Measurements from ENCODE around the gene DPYD.

The DPYD gene

DNA sequence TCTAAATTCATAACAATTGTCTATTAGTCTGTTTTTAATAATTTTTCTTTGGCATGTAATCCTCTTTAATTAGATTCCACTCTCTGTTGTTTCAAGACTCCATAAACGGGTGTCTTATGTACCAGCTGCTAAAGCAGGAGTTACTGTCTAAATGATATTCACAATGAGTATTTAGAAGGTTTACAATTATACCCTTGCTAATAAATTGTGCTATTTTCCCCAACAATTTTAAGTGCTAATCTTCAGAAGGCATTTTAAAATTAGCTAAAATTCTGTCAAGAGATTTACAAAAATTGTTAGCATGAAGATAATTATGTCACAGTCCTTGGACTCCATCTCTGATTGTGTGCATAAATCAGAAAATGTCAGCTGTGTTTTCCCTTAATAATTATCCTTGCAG is 83.7 kb downstream of the DPYD start:
- no peak for DNase-seq

DNA sequence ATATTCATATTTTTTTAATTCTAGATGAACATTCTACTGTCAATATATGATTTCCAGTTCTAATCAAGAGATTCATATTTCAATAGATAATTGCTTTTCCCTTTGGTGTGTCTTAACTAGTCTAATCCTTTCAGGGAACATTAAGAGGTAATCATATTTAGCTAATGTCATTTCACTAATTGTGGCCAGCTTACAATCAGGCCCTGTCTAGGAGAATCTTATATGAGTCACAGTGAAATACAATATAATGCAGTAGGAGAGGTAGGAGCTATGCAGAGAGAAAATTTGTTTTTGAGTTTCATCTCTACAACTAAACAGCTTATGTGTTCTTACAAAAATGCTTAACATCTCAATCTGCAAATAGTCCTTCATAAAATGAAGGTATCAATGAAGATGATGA is 85.9 kb downstream of the DPYD start:
- DNase-seq, result no peak

DNA sequence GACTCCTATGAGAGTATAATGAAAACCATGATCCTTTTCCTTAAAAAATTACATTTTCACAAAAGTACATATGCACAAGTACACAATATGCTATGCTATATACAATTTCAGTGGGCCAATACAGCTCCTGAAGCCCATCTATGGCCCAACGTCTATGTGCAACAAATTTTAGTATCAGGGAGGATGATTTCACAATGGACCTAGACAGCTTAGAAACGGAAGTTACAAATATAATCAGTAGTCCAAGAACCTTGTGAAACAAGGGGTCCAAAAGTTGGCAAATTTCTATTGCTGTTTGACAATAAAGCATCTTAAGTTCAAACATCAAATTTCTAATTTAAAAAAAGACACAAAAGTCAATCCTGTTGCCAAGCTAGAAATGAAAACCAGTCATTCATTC is 87.0 kb downstream of the DPYD start:
- no peak for DNase-seq

DNA sequence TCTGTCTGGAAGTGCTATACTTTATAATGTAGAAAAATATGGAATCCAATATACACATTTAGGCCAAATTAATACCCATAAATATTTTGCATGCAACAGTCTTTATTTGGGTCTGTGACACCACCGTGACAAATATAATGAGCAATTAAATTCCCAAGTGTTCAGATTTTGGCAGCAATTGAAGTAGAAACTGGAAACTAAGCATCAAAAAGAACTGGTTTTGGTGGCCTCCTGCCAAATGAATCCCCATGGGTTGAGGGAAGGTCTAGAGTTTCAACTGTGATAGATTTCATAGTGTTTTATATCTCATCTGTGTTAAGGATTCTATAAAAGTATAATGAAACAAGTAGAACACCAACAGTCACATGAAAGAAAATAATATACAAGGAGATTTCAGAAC is 88.4 kb downstream of the DPYD start:
- no peak for DNase-seq

DNA sequence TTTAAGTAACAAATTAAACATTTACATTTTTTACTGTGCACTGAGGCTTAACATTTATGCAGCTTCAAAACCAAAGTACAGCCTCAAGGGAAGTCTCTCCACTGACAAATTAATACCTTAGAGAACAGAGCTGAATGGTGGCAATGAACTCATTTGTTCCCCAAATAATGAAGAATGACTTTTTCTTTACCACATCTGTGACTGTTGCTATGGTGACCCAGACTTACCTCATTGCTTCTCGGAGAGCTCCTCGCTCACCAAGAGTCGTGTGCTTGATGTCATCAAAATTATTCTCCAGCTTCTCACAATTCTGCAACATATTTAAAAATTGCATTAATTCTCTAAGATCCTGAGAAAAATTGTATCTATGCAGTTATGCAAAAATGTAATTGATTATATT is 92.9 kb downstream of the DPYD start:
- DNase-seq, result no peak

DNA sequence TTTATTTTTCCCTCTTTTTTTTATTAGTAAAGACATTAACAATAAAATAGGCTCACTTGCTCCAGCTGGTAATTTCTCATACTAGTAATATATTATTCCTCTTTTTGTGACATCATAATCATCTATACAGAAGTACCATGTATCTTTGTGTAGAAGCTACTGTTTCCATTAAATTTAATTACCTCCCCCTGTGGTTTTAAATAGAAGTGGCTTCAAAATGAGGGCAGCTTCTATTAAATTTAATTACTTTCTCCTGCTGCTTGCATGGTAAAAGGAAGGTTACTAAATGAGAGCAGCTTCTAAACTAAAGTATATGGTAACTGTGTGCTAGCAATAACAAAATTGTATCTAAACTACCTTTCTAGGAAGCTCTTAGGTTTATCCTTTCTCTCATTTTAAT is 94.0 kb downstream of the DPYD start:
- DNase-seq, result no peak

DNA sequence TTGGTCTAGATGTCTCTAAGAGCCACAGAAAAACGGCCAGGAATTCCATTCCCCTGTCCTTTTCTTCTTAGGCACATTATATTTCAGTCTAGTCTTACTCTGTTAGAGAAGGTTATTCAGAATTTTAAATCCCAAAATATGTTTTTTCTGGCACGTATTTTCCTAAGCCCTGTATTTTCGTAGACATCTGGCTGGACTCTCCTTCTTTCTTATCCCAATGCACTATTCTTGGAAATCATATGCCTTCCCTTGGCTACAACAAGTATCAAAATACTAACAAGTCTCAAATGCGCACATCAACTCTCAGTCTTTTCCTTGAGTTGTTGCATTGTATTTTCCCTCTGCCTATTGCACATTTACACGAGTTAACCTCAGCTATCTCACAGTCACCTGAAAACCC is 96.2 kb downstream of the DPYD start:
- no peak for DNase-seq

DNA sequence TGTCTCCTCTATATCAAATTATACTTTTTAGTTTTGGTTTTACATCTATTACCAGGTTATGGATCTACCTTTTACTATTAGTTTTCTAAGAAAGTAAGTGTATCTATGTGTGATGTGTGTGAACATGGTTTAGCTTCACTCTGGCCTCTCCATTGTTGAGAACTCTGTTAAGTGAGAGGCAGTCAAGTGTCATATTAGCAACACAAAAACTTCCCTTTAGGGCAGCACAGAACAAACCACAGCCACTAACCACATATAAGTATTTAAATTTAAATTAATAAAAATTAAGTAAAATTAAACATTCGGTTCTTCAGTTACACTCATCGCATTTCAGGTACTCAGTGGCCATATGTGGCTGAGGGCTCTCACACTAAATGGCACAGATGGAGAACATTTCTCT is 96.6 kb downstream of the DPYD start:
- DNase-seq, result no peak

DNA sequence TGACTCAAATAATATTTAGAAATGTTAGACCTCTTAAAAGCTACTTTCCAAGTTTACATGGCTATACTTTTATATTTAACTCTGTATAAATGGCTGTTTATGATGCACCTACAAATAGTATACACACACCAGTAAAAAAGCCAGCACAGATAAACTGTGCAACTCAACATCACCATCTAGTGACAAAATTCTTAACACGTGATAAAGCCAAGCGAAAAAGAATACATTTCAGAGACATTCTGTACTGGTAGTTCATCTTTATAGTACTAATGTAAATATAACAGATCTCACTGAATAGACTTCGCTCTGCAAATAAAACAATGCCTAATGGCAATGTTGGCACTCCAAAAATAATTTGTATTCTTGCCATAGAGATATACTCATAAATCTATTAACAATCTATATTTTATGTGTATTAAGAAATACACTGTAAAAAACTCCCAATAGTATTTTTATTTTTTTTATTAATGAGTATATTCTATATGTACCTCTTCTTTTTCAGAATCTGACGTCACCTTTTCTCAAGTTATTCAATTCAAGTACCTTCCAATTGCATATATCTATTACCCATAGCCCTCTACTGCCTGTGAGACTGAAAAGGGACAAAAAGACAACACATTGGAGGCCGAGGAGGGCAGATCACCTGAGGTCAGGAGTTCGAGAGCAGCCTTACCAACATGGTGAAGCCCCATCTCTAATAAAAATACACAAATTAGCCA is 100.2 kb downstream of the DPYD start:
- no peak for DNase-seq

DNA sequence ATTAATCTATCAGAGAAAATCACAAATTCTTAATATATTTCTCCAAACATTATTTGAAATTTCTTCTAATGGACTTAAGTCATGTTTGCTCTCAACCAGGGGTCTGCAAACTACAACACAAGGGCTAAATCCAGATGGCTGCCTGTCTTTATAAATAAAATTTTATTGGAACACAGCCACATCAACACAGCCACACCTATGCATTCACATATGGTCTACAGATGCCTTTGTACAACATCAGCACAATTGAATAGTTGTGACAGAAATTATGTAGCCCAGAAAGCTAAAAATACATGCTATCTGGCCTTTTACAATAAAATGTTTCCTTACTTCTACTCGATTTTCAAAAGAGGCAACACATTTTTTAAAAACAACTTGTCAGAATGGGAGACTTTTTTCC is 103.9 kb downstream of the DPYD start:
- no peak for DNase-seq

DNA sequence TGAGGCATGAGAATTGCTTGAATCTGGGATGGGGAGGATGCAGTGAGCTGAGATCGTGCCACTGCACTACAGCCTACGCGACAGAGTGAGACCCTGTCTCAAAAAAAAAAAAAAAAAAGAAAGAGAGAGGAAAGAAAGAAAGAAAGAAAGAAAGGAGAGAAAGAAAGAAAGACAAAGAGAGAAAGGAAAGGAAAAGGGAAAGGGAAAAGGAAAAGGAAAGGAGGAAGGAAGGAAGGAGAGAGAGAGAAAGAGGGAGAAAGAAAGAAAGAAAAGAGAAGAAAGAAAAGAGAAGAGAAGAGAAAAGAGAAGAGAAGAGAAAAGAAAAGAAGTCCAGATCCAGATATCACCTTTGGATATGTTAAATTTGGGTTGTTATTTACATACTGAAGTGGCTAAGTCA is 106.0 kb downstream of the DPYD start:
- DNase-seq, result no peak

DNA sequence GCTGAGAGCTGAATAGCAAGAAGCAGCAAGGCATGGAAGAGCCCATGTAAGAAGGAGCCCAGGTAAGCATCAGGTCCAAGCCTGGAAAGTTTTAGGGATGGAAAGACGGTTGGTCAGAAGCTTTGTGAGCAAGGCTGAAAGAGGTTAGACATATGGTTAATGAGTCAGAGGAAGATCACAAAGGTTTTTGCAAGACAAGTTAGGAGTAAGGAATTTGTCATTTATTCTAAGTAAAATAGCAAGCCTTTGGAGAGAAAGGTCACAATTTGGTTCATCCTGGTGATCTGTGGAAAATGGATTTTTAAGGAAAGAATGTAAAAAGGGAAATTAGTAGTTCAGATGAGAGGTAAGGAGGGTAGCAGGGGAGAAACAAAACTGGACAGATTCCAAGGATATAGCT is 106.7 kb downstream of the DPYD start:
- no peak for DNase-seq

DNA sequence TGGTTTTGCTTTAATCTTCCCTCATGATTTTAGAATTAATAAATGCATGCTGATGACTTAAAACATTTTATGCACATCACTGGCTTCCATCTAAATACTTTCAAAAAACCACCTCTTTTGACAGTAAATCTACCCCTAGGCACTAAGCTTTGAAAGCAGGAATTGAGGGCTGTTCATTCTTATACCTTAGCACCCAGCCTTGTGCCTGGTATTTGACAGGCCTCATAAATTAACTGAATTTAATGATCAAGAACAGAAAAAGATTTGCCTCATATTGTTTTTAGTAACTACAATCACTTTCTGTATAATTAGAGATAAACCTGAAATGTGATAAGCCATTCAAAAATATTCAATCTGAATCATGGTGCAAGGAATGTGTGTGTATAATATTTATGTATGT is 108.8 kb downstream of the DPYD start:
- DNase-seq, result no peak

DNA sequence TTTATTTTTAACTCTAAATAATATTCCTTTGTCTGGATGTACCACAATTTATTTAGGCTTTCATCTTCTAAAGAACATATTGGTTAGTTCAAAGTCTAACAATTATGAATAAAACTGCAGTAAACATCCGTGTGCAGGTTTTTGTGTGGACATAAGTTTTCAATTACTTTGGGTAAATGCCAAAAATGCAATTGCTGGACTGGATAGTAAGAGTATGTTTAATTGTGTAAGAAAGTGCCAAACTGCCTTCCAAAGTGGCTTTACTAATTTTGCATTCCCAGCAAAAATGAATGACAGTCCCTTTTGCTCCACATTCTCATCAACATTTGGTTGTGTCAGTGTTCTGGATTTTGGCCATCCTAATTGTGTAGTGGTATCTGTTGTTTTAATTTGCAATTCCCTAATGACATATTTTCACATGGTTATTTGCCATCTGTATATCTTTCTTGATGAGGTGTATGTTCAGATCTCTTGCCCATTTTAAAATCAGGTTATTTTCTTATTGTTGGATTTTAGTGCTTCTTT is 113.8 kb downstream of the DPYD start:
- no peak for DNase-seq

DNA sequence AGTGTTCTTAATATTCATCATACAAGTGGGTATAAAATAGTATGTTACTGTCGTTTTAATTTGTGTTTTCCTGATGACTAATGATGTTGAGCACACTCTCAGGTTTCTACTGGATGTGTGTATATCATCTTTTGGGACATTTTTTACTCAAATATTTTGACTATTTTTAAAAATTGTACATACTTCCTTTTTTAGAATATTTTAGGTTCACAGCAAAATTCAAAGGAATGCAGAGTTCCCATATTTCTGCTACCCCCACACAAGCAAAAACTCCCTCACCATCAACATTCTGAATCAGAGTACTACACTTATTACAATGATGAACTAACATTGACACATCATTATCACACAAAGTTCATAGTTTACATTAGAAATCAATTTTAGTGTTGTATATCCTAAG is 114.5 kb downstream of the DPYD start:
- DNase-seq, result no peak

DNA sequence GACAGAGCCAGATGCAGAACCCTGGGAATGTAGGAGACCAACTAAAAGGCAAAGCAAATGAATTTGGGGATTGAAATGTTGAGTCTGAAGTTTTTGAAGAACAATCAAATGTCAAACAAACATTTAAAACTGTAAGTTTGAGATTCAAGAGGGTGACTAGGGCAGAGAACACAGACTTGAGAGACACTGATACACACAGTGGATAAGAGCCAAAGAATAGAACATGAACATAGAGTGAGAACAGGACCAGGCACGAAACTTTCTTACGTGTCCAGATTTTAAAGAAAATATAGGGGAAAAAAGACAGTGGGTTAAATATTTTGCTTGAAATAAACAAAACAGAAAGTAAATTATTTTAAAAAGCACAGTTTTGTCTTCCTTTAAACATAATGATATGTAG is 115.7 kb downstream of the DPYD start:
- DNase-seq, result no peak

DNA sequence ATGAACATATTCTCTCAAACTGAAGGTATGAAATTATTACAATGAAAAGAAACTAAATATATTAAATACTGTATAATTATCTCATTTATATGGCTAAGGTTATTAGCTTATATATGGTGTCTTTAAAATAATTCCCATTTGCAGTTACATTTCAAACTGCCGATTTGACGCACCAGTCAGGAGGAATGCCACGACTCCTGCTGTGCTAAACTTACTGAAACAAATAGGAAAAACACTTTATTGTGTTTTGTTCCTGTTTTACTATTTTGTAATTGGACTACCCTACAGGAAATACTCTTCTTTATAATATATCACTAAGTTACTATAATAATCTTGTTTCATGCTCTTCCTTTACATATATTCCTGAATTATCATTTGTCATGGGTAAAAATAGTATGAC is 117.8 kb downstream of the DPYD start:
- no peak for DNase-seq

DNA sequence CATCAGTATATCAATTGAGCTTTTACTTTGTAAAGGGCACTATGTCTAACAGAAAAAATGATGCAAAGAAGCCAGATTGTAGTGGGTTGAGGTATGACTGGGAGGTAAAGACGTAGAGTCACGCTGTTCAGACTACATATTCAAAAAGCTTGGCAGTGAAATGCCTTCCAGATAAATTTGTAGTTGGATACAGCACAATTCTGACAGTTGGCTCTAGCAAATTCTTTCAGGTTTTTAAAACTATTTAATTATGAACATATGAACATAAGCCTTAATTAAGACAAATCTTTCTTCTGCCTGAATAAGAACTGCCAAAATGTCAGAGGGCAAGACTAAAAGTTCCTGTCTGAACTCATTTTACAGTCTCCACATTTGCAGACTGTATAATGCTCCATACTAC is 118.8 kb downstream of the DPYD start:
- no peak for DNase-seq

DNA sequence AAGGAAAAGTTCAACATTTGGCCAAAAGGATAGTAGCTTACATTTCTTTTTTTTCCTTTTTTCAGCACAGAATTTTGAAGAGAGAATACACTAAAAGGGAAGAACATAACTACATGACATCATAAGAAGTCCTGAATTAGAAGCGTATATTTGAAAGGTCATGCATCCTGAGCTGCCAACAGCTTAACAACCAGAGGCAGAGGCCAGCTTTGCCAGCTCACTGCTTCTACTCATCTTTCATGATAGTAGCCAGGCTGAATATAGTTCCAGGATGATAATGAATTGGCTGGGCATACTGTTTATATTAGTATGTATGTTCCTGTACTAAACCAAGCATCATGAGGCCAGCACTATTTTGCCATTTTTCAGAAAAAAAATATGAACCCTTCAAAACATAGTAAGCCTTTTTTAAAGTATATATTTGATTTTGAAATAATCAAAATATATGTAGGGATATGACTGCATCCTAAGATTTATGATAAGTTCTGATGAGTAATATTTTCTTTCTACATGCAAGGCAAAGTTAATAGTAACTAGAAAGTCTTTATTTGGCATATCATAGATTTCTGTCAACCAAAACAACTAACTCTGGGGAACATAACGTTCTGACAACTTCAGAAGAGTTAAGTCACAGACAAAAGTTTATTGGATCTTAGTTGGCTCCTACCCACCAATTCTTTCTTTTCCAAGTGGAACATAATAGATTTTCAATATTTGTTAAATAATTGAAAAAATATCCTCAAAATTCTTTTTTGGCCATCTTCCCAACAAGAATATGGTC is 123.2 kb downstream of the DPYD start:
- no peak for DNase-seq

DNA sequence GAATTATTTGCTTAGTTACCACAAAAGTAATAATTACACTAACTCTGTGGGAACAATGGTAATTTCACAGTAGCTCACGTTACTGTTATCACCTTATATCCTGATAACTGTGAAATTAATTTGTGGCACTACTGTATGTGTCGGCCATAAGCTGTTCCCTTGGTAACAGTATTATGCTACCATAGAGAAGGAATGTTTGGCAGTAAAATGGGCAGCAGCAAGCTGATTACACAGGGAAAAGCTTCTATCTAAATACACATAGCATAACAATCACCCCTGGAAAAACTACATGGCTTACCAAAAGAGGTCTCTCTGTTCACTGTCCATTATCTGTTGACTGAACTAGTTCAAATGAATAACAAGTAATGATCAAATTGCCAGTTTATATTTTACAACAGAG is 124.1 kb downstream of the DPYD start:
- no peak for DNase-seq

DNA sequence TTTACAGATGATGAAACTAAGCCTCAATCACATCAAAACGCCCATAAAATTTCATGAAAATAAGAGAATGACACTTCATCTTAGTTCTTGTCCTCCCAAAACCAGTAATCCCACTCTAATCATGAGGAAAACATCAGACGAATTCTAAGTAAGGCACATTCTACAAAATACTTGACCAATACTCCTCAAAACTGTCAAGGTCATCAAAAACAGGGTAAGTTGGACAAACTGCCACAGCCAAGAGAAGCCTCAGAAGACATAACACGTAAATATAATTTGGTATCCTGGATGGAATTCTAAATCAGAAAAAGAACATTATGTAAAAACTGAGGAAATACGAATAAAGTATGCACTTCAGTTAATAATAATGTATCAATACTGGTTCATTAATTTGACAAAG is 128.2 kb downstream of the DPYD start:
- no peak for DNase-seq

DNA sequence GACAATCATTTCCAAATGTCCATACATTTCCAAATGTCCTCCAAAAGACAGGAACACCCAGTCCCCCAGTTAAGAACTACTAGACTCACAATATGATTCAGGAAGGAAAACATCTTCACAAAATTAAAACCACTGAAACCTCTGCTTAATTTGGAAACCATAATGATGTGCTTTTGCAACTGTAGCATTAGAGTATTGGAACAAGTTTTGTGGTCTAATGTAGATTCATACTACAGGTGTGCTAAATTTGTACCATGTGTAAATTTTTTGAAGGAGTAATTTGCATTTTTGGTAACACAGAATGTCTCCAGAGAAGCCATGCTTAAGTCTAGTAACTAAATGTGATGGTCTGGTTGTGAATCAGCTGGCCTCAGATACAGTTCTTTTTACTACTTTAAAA is 129.6 kb downstream of the DPYD start:
- DNase-seq, result no peak

DNA sequence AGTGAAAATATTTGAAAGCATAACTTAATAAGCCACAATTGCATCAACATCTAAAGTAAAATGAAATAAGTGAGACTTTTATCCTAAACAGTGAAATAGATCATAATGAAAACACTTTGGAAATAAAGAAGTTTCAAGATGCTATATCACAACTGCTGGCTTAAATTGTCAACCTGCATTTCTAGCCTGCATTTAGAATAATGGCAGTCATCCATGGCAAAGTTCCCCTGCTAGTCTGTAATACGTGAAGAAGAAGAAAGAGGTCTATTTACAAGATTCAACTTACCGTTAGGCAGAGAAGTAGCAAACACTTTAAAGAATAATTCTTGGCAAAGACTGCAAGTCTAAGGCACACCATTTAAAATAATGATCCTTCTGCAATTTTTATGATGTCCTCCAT is 133.6 kb downstream of the DPYD start:
- DNase-seq, result no peak

DNA sequence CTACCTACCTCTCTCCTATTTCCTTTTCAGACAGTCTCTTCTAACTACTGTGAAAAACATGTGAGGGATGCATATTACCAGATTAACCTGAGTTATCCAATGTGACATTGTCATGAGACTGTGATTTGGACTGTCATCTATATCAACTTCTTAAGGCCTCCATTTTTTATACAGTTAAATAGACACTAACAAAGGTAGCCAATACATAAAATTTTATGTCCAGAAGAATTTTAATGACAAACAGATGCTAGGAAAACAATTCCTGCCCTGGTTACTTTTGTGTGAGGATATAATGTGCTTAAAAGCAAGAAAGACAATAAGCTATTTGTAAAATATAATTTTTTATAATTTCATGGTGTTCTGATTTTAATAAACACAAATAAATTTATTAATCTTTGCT is 136.2 kb downstream of the DPYD start:
- no peak for DNase-seq

DNA sequence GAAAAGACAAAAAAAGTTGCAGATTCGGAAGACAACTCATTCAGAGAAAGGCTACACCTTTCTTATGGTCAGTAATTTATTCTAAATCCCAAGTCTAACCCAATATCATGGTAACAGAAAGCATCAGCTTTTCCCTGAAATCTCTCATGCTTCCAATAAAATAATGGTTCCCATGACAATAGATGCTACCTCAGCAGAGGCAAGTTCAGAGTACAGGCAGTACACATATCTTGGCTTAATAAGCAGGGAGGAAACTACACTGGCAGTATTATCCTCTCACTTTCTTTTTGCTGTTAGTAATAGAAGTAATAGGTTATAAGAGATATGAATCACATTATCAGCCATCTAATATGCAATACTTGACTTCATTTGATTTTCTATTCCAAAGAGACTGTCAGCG is 137.1 kb downstream of the DPYD start:
- DNase-seq, result no peak

Data from stimulated activated CD4-positive, alpha-beta T cell treated with anti-CD3 and anti-CD28 coated beads, Interleukin-1b, Interleukin-23, amount 100 ng/mL, for 48 hours (primary cell).